NCI-H2196 treated with DMSO at 0.1 percent for 48 hours (cell line): ENCODE results near the gene VPS37D.
"Not testable (repeated sequence)": the region's sequence is repeated elsewhere in the genome, so short reads cannot be mapped to it uniquely, and the experiment has no call there.

Experiments
- DNase-seq: peaks from one replicate; lab custom pipeline; 2025; ENCODE audit not compliant: unreplicated experiment; lab: John Stamatoyannopoulos, UW

VPS37D gene

DNA sequence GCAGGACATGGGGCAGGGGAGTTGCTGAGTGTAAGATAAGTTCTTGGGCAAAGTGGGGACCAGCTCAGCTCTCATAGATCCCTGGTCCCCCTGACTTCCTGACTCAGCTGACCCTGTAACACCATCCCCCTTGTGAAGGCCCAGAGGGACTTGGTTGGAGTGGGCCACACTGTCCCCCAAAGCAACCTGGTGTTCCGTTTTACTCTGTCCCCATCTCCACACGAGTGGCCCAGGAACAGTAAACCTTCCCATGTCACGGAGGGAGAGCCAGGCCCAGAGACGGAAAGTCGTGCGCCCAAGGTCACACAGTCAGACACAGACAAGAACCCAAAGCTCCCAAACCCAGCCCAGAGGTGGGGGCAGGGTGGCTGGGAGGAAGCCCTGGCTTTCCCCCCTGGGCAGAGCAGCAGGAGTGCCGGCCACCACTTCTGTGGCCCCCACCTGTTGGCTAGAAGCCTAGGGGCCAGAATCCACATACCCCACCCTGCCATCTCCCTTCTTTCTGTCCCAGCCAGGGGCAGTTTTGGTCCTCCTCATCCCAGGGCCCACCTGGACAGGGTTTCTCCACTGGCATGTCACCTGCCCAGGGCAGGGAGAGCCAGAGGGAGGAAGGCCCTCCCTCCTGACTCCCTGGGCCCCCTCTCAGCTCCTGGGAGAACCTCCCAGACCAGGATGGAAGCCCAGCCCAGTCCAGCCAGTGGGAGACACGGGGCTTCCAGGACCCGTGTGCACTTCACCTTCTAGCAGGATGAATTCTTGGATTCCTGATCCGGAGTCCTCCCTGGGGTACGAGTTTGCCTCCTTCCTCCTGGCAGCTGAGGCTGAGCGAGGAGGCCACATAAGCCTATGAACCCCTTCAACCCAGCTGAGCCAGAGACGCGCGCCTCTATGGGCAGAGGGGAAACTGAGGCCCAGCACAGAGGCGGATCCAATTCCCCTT lies 20.6 kb upstream of the VPS37D start:
- DNase-seq: no peak

DNA sequence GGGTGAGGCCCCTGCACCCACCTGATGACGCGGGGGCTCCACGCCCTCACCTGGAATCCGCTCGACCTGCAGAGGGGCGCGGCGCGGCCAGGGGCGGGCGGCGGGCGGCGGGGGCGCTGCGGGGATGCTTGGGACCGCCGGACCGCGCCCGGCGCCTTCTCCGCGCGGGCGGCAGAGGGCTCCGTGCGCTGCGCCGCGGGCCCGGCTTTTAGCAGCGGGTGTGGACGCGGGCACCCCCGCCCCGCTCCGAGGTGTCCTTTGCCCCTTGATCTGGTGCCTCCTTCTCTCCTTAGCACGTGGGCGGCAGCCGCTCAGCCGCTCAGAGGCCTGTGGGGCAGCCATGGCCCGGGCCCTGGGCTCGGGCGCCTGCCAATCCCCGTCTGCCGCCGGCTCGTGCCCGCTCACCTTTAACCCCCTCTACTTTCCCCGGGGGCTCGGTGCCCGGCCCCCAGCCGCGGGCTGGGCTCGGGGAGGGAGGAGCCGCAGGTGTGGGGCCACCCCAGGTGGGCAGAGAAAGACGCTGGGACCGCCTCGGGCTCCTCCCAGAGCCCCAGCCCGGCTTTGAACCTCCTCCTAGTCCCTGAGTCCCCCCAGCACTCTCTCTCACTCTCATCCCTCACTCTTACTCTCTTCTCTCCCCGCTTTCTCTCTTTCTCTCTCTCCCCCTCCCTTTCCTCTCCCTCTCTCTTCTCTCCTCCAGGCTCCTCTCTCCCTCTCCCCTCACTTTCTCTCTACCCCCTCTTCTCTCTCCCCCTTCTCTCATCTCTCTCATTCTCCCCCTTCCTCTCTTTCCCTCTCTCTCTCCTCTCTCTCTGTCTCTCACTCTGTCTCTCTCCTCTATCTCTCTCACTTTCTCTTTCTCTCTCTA lies 19.7 kb upstream of the VPS37D start:
- no peak for DNase-seq

DNA sequence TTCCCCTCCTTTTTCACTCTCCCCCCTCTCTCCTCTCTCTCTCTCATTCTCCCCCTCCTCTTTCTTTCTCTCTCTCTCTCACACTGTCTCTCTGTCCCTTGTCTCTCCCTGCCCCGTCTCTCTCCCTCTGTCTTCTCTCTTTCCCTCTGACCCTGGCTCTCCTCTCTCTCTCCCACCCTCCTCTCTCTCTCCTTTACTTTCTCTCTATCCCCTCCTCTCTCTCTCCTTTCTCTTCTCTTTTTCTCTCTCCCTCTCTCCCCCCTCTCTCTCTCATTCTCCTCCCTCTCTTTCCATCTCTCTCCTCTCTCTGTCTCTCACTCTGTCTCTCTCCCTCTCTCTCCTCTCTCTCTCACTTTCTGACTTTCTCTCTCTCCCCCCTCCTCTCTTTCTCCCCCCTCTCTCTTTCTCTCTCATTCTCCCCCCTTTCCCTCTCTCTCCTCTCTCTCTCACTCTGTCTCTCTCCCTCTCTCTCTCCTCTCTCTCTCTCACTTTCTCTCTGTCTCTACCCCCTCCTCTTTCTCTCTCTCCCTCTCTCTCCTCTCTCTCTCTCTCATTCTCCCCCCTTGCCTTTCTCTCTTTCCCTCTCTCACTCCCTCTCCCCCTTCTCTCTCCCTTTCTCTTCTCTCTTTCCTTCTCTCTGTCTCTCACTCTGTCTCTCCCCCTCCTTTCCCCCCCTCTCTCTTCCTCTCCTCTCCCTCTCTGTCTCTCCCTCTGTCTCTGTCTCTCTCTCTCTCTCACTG lies 18.9 kb upstream of the VPS37D start:
- DNase-seq: no peak

DNA sequence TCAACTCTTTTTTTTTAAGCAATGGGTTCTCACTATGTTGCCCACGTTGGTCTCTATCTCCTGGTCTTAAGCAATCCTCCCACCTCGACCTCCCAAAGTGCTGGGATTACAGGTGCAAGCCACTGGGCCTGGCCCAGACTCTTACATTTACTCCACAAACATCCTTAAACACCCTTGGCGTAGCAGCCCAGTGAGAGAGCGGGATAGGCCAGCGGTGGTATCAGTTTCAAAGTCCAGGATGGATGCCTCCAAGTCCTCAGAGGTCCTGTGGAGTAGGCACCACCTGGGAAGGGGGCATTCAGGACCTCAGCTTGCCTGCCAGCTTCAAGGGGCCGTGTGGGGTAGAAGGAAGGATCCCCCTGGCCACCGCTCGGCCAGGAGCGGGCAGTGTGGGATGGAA lies 18.1 kb upstream of the VPS37D start:
- DNase-seq: no peak

DNA sequence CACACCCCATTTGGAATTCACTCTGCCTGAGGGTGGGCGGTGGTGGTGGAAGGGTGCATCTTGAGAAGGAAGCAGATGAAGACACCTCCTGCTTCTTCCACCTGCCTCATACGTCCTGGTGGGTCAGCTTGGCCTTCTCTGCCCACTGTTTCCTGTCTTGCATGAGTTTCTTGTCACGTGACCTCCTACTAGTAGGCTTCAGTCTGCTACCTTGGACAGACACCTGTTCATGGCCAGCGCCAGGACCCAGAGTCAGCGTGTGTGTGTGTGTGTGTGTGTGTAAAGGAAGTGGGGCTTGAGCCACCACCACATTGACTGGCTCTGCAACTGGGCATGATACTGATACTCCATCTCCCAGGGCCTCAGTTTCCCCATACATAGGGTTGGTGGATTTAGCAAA lies 17.1 kb upstream of the VPS37D start:
- no peak for DNase-seq

DNA sequence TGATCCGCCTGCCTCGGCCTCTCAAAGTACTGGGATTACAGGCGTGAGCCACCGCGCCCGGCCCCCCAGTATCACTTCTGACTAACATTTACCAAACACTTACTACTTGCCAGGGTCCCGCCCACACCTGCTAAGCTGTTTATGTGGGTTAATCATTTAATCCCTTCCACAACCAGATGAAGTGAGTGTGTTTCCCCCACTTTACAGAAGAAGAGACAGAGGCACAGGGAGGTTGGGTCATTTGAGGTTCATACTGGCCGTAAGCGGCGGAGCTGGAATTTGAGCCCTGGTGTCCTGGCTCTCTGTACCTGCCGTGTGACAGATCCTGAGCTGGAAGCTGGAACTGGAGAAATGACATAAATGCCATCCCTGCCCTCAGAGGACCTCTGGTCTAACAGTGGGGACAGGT lies 15.1 kb upstream of the VPS37D start:
- no peak for DNase-seq

DNA sequence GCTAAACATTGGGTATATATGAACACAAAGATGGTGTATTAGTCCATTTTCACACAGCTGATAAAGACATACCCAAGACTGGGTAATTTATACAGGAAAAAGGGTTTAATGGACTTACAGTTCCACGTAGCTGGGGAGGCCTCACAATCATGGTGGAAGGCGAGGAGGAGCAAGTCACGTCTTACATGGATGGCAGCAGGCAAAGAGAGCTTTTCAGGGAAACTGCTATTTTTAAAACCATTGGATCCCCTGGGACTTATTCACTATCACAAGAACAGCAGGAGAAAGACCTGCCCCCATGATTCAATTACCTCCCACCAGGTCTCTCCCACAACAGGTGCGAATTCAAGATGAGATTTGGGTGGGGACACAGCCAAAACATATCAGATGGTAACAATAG lies 12.3 kb upstream of the VPS37D start:
- not testable (repeated sequence) for DNase-seq

DNA sequence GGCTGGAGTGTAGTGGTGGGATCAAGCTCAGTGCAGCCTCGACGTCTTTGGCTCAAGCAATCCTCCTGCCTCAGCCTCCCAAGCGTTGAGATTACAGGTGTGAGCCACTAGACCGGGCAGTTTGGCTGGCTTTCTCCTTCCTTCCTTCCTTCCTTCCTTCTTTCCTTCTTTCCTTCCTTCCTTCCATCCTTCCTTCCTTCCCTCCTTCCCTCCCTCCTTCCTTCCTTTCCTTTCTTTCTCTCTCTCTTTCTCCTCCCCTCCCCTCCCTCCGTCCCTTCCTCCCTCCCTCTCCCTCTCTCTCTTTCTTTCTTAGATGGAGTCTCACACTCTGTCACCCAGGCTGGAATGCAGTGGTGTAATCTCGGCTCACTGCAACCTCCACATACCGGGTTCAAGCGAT lies 7.6 kb upstream of the VPS37D start:
- no peak for DNase-seq

DNA sequence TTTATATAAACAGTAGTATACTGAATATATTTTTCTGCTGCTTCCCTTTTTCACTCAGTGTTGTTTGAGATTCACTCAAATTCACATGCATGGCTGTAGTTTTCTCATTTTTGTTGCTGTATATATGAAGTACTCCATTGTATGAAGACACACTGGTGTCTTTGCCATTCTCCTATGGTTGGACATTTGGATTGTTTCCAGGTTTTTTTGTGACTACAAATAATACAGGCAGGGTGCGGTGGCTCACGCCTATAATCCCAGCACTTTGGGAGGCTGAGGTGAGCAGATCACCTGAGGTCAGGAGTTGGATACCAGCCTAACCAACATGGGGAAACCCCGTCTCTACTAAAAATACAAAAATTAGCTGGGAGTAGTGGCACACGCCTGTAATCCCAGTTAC lies 7.0 kb upstream of the VPS37D start:
- DNase-seq: not testable (repeated sequence)

DNA sequence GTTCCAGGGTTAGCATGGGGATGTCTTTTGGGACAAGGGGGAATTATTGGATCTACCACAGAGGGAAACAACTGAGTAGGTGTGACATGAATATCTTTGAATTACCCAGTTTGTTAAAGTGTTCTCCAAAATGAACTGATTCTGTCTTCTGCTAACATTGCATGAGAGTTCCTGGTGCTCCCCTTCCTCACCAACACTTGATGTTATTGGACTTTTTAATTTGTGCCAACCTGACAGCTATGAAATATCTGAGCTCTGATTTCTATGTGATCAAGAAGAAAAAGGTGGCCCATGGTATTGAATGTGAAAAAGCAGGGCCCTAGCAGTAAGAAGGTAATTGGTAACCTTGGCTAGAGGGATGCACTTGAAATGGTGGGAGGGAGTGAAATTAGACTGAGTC lies 4.6 kb upstream of the VPS37D start:
- DNase-seq: no peak

DNA sequence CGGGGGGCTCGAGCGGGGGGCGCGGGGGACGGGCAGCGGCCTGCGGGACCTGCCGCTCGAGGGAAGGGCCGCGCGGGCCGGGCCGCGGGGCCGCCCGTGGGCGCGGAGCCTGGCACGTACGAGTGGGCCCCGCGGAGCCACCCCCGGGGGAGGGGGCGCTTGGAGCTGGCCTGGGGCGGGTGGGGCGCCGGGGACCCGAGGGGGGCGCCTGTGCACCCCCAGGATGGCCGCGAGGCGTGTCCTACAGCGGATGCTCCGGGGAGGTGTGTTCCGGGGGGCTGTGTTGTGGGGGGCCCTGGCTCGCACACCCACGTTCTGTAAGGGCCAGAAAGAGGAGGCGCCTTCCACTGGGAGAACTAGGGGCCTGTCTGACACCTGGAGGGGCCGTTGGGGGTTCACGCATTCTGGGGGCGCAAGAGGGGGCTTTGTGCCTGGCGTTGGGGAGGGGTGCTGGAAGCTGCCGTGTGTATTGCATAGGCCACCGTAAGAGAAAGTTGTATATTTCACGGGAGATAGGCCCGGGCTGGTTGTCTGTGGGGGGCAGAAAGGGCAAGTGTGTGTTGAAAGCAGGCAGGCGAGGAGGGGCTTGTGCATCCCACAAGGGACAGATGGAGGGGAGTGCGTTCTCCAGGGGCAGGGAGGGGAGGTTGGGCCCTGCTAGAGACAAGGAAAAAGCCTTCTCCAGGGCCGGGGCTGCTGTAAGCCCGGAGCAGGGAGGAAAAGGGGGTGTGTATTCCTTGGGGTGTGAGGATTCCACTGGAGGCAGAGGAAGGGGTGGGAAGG lies 663 bp downstream of the VPS37D start:
- no peak for DNase-seq

DNA sequence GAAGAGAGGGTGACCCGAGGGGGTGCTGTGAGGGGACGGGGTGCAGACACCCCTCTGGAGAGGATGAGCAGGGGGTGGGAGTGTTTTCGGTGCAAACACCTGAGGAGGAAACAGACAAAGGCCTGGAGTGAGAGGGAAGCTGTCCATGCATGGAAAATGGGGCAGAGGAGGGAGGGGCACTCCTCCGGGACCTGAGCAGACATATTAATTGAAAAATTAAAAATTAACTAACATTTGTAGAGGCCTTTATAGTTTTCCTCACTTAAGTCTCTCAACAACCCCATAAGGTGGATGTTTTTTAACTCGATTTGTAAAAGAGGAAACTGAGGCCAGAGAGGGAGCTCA lies 1.2 kb downstream of the VPS37D start:
- DNase-seq: no peak

DNA sequence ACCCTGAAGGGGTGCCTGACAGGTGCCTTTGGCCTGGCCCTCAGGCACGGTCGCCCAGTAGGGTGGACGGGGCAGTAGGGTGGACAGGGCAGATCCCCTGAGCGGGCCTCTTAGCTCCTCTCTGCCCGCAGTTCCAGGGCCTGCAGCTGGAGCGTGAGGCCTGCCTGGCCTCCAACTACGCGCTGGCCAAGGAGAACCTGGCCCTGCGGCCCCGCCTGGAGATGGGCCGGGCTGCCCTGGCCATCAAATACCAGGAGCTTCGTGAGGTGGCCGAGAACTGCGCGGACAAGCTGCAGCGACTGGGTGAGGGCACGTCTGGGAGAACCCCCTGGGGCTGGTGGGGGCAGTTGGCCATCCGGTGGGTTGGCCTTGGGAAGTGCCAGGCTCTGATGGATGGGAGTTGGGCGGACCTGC lies 1.7 kb downstream of the VPS37D start:
- no peak for DNase-seq

DNA sequence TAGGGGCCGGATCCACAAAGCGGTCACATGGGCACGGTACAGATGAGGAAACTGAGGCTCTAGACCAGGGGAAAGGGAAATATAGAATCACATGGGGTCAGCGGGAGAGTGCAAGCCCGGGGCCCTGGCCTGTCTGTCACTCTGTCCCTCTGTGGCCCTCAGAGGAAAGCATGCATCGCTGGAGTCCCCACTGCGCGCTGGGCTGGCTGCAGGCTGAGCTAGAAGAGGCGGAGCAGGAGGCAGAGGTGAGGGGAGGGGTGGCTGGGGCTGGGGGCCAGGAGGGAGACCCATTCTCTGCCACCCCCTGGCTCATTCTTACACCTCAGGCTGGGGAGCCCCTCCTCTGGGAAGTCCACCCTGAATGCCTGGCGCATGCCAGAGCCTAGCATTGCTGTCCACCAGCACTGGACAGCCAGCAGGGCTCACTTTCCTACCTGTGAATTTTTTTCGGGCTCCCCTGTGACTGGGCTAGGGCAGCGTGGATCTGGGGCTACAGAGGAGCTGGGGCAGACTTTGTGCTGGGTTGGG lies 2.3 kb downstream of the VPS37D start:
- DNase-seq: no peak

DNA sequence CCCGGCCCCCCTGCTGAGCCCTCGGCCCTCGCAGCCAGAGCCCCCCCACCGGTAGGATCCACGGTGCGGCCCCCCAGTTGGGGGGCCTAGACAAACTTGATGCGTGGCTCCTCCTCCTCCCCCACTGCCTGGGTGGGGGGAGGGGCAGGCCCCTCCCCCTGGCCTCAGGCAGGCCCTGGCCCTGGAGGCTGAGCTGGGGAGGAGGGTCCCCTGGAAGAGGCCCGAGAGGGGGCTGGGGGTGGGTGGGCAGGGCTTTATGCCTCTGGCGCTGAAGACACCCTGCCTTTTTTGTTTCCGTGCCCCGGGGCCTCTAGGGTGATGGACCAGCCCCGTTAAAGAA lies 3.7 kb downstream of the VPS37D start:
- no peak for DNase-seq

DNA sequence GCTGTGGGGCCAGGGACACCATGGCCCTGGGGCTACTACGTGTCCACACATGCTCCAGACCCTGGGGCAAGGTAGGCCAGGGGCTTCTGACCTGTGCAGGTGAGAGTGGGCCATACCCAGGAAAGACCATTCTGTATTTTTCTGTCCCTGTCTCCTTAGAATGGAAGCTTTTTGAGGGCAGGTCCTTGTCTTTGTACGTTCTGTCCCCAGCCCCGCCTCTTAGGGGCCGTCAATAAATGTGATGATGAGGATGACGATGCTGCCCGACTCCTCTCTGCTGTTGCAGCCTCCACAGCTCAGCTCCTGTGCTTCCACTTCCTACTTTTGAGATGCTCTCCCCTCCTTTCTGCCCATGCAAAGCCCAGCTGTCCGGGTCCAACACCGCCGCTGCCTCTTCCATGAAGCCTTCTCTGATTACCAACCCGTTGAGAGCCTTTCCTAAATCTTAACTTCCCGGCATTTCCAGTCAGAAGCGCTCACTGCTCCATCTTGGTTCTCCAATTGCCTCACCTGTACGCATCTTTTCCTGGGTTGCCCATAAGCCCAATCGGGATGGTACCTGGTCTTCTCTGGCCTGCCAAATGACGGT lies 4.3 kb downstream of the VPS37D start:
- no peak for DNase-seq

DNA sequence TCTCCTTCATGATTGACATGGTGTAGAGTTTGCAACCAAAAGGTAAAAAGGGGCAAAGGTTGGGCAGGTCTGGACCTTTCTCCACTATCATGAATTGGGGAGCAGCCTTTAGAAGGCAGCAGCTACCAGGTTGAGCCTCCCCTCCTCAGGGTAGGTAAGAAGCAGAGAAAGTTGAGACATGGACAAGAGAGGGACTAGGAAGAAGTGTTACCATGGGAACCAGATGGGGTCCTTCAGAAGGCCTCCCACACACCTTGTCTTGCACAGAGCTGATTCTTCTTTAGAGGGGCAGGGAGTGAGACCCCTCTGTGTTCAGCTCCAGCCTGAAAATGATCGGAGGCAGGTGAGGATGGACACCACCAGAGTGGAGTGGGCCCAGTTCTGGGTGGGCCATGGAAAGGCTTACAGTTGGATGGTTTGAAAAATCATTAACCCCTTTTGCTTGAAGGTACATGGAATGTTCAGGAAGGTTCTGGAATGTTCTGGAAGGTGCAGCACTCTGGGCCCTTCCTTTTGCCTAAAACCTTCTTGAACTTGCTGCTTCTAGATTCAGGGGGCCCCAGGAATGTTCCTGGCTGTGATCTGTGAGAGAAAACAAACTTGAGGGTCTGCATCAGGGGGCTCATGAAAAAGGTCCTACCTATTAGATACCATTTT lies 7.0 kb downstream of the VPS37D start:
- no peak for DNase-seq

DNA sequence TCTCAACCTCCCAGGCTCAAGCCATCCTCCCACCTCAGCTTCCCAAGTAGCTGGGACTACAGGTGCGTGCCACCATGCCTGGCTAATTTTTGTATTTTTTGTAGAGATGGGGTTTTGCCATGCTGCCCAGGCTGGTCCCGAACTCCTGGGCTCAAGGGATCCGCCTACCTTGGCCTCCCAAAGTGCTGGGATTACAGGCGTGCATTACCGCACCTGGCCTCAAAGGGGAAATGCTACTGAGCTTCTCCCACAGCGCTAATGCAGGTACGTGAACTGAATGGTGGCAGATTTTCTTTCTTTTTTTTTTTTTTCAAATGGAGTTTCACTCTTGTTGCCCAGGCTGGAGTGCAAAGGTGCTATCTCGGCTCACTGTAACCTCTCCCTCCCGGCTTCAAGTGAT lies 8.4 kb downstream of the VPS37D start:
- not testable (repeated sequence) for DNase-seq

DNA sequence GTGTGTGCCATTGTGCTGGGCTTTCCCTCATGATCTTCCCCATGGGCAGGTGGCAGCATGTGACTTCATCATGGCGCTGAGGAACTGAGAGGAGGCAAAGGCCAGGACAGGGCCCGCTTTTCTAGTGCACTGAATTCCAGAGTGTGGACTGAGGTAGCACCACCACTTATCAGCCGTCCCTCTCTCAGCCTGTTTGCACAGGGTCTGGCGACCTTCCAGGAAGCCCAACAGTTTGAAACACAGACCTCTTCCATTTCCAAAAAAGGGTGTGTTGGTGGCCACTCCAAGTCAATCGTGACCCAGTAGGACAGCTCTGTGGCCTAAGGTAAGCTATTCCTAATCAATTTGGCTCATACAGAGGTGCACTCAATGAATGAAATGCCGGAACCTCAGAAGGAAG lies 11.2 kb downstream of the VPS37D start:
- DNase-seq: no peak

DNA sequence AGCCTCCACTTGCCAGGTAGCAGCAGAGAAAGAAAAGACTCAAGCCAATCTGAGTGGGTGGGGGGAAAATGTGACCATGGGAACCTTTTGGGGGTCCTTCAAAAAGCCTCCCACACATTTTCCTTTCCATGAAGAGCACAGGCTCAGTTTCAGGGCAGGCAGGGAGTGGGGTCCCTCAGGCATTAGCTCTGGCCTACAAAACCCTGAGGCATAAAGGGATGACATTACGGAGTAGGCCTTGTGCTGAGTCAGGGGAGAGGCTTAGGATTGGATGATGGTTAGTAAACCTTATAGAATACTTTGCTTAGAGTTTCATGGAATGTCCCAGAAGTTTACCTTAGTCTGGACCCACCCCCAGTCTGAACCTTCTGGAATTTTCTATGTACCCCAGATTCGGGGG lies 12.1 kb downstream of the VPS37D start:
- no peak for DNase-seq
